A673 (cell line): ENCODE results near the gene DEDD. TPM values are rescaled to one million over a fixed set of nuclear protein-coding genes. Genes with fewer than 3 reads are reported as not detected.

Experiments
- Bru-seq: library from RNA; stranded (reverse); fragments of 400-500 nt; gene quantifications from one replicate; lab custom pipeline; 2021; lab: Mats Ljungman, UMichigan
- BruChase-seq, 2 experiments: library from RNA; stranded (reverse); fragments of 400-500 nt; gene quantifications; one replicate each; lab custom pipeline; 2021; lab: Mats Ljungman, UMichigan
- BruUV-seq: library from RNA; stranded (reverse); fragments of 400-500 nt; replicated peaks from 2 replicates; lab custom pipeline; 2021; lab: Mats Ljungman, UMichigan
- CTCF ChIA-PET: fragments of 300-600 bp; sonication (Branson Sonifier 250); formaldehyde crosslinking; loops from one replicate; lab custom pipeline; 2022; ENCODE audit warnings: antibody characterized with exemption; lab: Charles Lee
- POLR2A ChIA-PET: fragments of 300-600 bp; sonication (Branson Sonifier 250); formaldehyde crosslinking; loops from one replicate; lab custom pipeline; 2022; ENCODE audit warnings: antibody characterized with exemption; ENCODE audit not compliant: low non-redundant PET; lab: Charles Lee
- DNase-seq: peaks from one replicate; pipeline ENCODE4 v3.0.0-alpha.2; 2015; ENCODE audit warnings: low spot score
- H3K27ac ChIP-seq: fragments of 200-600 bp; sonication (generic); 2 replicates; pipeline ENCODE4 v1.5.1; 2016; ENCODE audit warnings: mixed run types, low read depth, mild to moderate bottlenecking, mixed read lengths, antibody characterized with exemption, low read length; ENCODE audit not compliant: poor library complexity, severe bottlenecking
- H3K27me3 ChIP-seq: fragments of 200-600 bp; sonication (generic); replicated peaks from 2 replicates; pipeline ENCODE4 v1.6.1; 2017; ENCODE audit warnings: mixed run types, low read depth, mild to moderate bottlenecking, mixed read lengths, antibody characterized with exemption, low read length; ENCODE audit not compliant: insufficient read depth, poor library complexity
- H3K36me3 ChIP-seq: fragments of 200-600 bp; sonication (generic); 2 replicates; pipeline ENCODE4 v1.6.1; 2016; ENCODE audit warnings: mixed run types, mild to moderate bottlenecking, mixed read lengths, antibody characterized with exemption, low read length; ENCODE audit not compliant: insufficient read depth, poor library complexity, severe bottlenecking
- H3K4me1 ChIP-seq: fragments of 200-600 bp; sonication (generic); 2 replicates; pipeline ENCODE4 v1.6.1; 2017; ENCODE audit warnings: mixed run types, mild to moderate bottlenecking, mixed read lengths, antibody characterized with exemption, low read length; ENCODE audit not compliant: insufficient read depth, poor library complexity, severe bottlenecking
- H3K4me3 ChIP-seq: fragments of 200-600 bp; sonication (generic); 2 replicates; pipeline ENCODE4 v1.5.1; 2016; ENCODE audit warnings: low read depth, mixed run types, mild to moderate bottlenecking, mixed read lengths, low read length; ENCODE audit not compliant: poor library complexity, severe bottlenecking
- H3K9me3 ChIP-seq: fragments of 200-600 bp; sonication (generic); 2 replicates; pipeline ENCODE4 v1.6.1; 2016; ENCODE audit warnings: mixed run types, low read depth, mild to moderate bottlenecking, mixed read lengths, antibody characterized with exemption, low read length; ENCODE audit not compliant: poor library complexity, severe bottlenecking
- CTCF ChIP-seq: fragments of 300-800, 200-600 bp; sonication (generic); conservative IDR thresholded peaks from 2 replicates; pipeline ENCODE4 v1.5.1; 2017; ENCODE audit warnings: low read depth, mild to moderate bottlenecking, antibody characterized with exemption, low read length, moderate library complexity, mixed read lengths
- EZH2 ChIP-seq: fragments of 200-600 bp; sonication (generic); IDR thresholded peaks from 2 replicates; pipeline ENCODE4 v1.6.1; 2017; ENCODE audit warnings: borderline replicate concordance, low read depth, mild to moderate bottlenecking, mixed read lengths, antibody characterized with exemption, low read length; ENCODE audit not compliant: poor library complexity, severe bottlenecking
- intact Hi-C: fragments of 100-400 bp; cut with micrococcal nuclease; formaldehyde crosslinking; loops from one replicate; pipeline ENCODE4 v1.10.0; 2022; ENCODE audit not compliant: unreplicated experiment
- long read RNA-seq: library from polyadenylated mRNA; stranded (forward); transcript quantifications from one replicate; pipeline ENCODE4 v2.0.0, GENCODE V29; 2022
- total RNA-seq: library from RNA; stranded (reverse); gene quantifications from 2 replicates; pipeline ENCODE4 v1.2.3, GENCODE V29; 2021

Gene DEDD
- total RNA-seq (53.0 and 54.6 TPM in 2 replicates), Bru-seq, nascent RNA (percentile 84 among the genes with signal in this experiment), BruChase-seq, experiment 1, labeled RNA remaining after a 2-hour chase (percentile 88 among the genes with signal in this experiment), BruChase-seq, experiment 2, labeled RNA remaining after a 6-hour chase (percentile 88 among the genes with signal in this experiment)
- long read RNA-seq, transcript DEDD-212 (5 exons, 2,329 nt) = minor isoform, 5 of 136 reads
- long read RNA-seq, transcript DEDD-202 (6 exons, 2,345 nt) = major isoform, 93 of 136 reads
- long read RNA-seq, transcript DEDD-203 (6 exons, 2,300 nt) = minor isoform, 12 of 136 reads
- long read RNA-seq, partial matches to known transcripts = 3 of 136 reads
- long read RNA-seq, other reads (novel, unspliced or antisense) = 21 of 136 reads

- CTCF ChIA-PET = interaction anchor here (0.5 to 1.1 kb wide), 2 partner anchors 15 to 33 kb away, joined by 3 read pairs; no protein-coding TSS in a partner anchor
- BruUV-seq = no TSS peak
- intact Hi-C loops = loop anchor here (2.0 kb wide), 2 partner anchors 20 to 88 kb away; partner anchors contain the start of genes UFC1 and USF1
Measured at GRCh38 chr1:161132410-161133219, at the start of gene DEDD. Gene DEDD (minus strand): TSS chr1:161132667. CDS start chr1:161124462, 8,205 bp downstream.

GRCh38 chr1:161182214-161182613 is 49.7 kb upstream of the DEDD start:
- BruUV-seq = no TSS peak
- Histone ChIP-seq H3K4me1 (peaks cover 20% of the 10 kb centered on the region), H3K4me3 (no peak overlapping the region), H3K9me3 (no peaks in the 10 kb centered on the region), H3K27ac (no peak overlapping the region), H3K27me3 (no peaks in the 10 kb centered on the region), H3K36me3 (no peaks in the 10 kb centered on the region)
- intact Hi-C loops = loop anchor here (5.0 kb wide), 1 partner anchor 200 kb away; no protein-coding TSS in a partner anchor
- TF ChIP-seq CTCF = no peak
- TF ChIP-seq EZH2 = no peak
- ChIA-PET CTCF (interaction anchor here (0.6 to 1.2 kb wide), 2 partner anchors 43 to 200 kb away, joined by 3 to 7 read pairs; partner anchors contain the start of gene TOMM40L), POLR2A (no interaction called here)
- no peak for DNase-seq

More at GRCh38 chr1:161132410-161133219, at the start of gene DEDD:
- Histone ChIP-seq H3K4me3 (peak within 1 kb of the TSS; percentile 98), H3K4me1 (peaks cover 15% of the 10 kb centered on the region), H3K36me3 (peaks cover 28% of the 10 kb centered on the region), H3K27me3 (no peaks in the 10 kb centered on the region), H3K27ac (peak within 1 kb of the TSS; percentile 97), H3K9me3 (no peaks in the 10 kb centered on the region)
- peak; percentile 42; the same call in 1 of the 2 replicates for TF ChIP-seq CTCF
- no peak for TF ChIP-seq EZH2
- POLR2A ChIA-PET = interaction anchor here (0.5 to 0.6 kb wide), 2 partner anchors 39 to 111 kb away, joined by 4 to 5 read pairs; partner anchors contain the start of gene F11R
- peak; percentile 99 for DNase-seq

- POLR2A ChIA-PET = no interaction called here
- Histone ChIP-seq H3K9me3 (no peaks in the 10 kb centered on the region), H3K4me1 (peaks cover 20% of the 10 kb centered on the region), H3K4me3 (no peak overlapping the region), H3K27ac (no peak overlapping the region), H3K36me3 (no peaks in the 10 kb centered on the region), H3K27me3 (no peaks in the 10 kb centered on the region)
- CTCF ChIA-PET = no interaction called here
- DNase-seq = peak; percentile 71
- TF ChIP-seq EZH2 (no peak), CTCF (peak; percentile 65)
- BruUV-seq = no TSS peak
- intact Hi-C loops = loop anchor here (5.0 kb wide), 1 partner anchor 202 kb away; no protein-coding TSS in a partner anchor
Measured at GRCh38 chr1:161180639-161181038, 48.2 kb upstream of the DEDD start.
